ENCODE measurements around the gene PRKRA.
"Not testable (repeated sequence)": the region's sequence is repeated elsewhere in the genome, so short reads cannot be mapped to it uniquely, and the experiment has no call there.

The PRKRA gene

DNA sequence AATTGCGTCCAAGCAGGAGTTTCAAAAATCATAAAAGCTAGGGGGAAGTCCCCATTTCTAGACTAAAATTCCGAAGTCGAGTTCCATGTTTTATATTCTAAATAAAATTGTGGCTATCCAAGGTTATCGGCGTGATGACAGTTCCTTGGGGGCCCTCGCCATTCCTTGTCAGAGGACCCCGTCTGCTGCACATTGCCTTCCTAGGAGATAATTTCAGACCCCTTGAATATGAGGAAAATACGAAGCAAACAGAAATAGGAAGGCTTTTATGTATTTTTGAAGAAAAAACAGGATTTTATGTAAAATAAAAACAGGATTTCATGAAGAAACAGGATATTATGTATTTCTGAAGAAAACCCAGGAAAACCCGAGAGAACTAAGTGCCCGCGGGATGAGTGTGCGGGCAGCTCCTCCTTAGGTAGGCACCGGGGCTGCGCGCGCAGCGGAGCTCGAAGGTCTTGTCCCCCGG, 28.8 kb upstream of the PRKRA start:
- peak overlapping the region; percentile 75 for H3K27ac ChIP-seq (ENCODE audit: low read depth, low read length)
- peak overlapping the region; percentile 89 for H3K4me3 ChIP-seq (ENCODE audit: low read depth, low read length)
- peak overlapping the region; percentile 82 for H2AFZ ChIP-seq (ENCODE audit: low read length, unreplicated experiment)
- H3K4me1 ChIP-seq (ENCODE audit: control insufficient read depth, insufficient read depth, low read length, unreplicated experiment), result peaks cover 34% of the 10 kb centered on the region
- H3K36me3 ChIP-seq (ENCODE audit: insufficient read depth, low read length), result no peaks in the 10 kb centered on the region
- no peaks in the 10 kb centered on the region for H3K27me3 ChIP-seq (ENCODE audit: insufficient read depth, low read length)
- peaks cover 48% of the 10 kb centered on the region for H3K79me2 ChIP-seq (ENCODE audit: control insufficient read depth, insufficient read depth, low read length, unreplicated experiment)

DNA sequence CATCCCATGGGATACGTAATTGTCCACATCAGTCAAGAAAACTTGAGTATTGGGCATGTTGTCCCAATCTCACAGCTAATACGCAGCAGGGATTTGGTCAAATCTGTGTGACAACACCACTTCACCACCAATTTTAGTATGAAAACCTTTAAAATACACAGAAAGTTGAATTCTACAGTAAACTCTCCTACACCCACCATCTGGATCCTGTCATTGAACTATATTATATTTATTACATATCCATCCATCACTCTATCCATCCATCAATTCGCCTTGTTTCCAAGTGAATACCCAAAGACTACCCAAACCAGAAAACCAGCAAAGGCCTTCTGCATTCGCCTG, 28.3 kb upstream of the PRKRA start:
- Histone ChIP-seq H2AFZ (ENCODE audit: low read length, unreplicated experiment) (peak overlapping the region; percentile 82), H3K79me2 (ENCODE audit: control insufficient read depth, insufficient read depth, low read length, unreplicated experiment) (peaks cover 42% of the 10 kb centered on the region), H3K36me3 (ENCODE audit: insufficient read depth, low read length) (no peaks in the 10 kb centered on the region), H3K27ac (ENCODE audit: low read depth, low read length) (peak overlapping the region; percentile 75), H3K27me3 (ENCODE audit: insufficient read depth, low read length) (no peaks in the 10 kb centered on the region), H3K4me3 (ENCODE audit: low read depth, low read length) (peak overlapping the region; percentile 89), H3K4me1 (ENCODE audit: control insufficient read depth, insufficient read depth, low read length, unreplicated experiment) (peaks cover 28% of the 10 kb centered on the region)

DNA sequence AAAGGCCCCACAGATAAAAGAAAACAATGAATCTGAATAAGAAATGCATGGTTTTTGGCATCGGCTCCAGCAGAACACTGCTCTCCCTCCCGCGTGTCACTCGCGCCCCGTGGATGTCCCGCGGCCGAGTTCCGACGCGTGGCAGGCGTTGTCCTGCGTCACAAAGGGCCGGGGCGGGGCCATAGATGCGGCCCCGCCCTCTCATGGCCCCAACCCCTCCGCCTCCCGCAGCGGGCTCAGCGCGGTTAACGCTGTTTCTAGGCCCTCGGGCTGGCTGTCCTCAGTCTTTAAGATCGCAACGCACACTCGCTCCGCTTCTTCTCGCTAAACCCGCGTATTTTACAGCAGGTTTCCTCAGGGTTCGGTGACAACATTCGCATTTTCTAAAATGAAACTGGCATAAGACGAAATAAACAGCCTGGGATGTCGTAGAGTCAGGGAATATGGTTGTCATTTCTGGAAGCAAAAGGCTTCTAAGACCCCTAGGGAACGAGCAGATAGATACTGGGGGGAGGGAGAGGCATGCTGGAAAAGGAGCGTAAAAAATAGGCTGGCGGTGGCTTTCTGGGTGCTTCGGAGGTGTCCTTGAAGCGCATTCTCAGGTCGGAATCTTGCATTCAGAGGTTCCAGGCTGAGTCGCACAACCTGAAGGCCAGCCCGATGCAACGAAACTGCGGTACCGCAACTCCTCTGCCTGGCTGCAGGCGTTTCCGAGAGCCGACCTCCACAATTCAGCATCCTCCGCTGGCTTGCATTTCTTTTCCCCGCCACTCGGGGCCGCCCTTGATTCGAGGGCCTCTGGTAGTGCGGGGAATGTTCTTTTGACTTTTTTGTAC, 27.7 kb upstream of the PRKRA start, which contains the start of gene FKBP7:
TSS of gene FKBP7 (minus strand) at position 162 of the 836 bp plus-strand sequence. CDS start at position 61, 101 bp downstream.
- Histone ChIP-seq H3K27ac (ENCODE audit: low read depth, low read length) (peak within 1 kb of the TSS; percentile 75), H3K4me1 (ENCODE audit: control insufficient read depth, insufficient read depth, low read length, unreplicated experiment) (peaks cover 23% of the 10 kb centered on the region), H3K79me2 (ENCODE audit: control insufficient read depth, insufficient read depth, low read length, unreplicated experiment) (peaks cover 37% of the 10 kb centered on the region)

DNA sequence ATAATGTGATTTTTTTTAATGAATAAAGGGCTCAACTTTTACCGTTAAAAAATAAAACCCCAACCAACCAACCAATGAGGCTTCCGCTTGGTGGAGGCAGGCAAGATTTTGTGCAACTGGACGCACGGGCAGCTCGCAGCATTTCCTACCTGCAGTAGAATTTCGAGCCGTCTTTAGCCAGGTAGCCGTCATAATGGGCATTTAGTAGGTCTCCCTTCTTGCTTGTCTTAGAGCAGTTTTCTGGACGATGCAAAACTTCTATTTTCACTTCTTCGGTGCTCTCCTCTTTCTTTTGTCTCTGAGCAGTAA, 27.1 kb upstream of the PRKRA start:
- Histone ChIP-seq H3K36me3 (ENCODE audit: insufficient read depth, low read length) (no peaks in the 10 kb centered on the region), H3K79me2 (ENCODE audit: control insufficient read depth, insufficient read depth, low read length, unreplicated experiment) (peaks cover 34% of the 10 kb centered on the region), H2AFZ (ENCODE audit: low read length, unreplicated experiment) (peak overlapping the region; percentile 92), H3K27ac (ENCODE audit: low read depth, low read length) (peak overlapping the region; percentile 75), H3K4me1 (ENCODE audit: control insufficient read depth, insufficient read depth, low read length, unreplicated experiment) (peaks cover 23% of the 10 kb centered on the region), H3K4me3 (ENCODE audit: low read depth, low read length) (peak overlapping the region; percentile 89), H3K27me3 (ENCODE audit: insufficient read depth, low read length) (no peaks in the 10 kb centered on the region)

More for the DNA sequence above, 27.7 kb upstream of the PRKRA start, which contains the start of gene FKBP7:
- Histone ChIP-seq H3K27me3 (ENCODE audit: insufficient read depth, low read length) (no peaks in the 10 kb centered on the region), H3K36me3 (ENCODE audit: insufficient read depth, low read length) (no peaks in the 10 kb centered on the region), H2AFZ (ENCODE audit: low read length, unreplicated experiment) (peak within 1 kb of the TSS; percentile 92), H3K4me3 (ENCODE audit: low read depth, low read length) (peak within 1 kb of the TSS; percentile 89)

DNA sequence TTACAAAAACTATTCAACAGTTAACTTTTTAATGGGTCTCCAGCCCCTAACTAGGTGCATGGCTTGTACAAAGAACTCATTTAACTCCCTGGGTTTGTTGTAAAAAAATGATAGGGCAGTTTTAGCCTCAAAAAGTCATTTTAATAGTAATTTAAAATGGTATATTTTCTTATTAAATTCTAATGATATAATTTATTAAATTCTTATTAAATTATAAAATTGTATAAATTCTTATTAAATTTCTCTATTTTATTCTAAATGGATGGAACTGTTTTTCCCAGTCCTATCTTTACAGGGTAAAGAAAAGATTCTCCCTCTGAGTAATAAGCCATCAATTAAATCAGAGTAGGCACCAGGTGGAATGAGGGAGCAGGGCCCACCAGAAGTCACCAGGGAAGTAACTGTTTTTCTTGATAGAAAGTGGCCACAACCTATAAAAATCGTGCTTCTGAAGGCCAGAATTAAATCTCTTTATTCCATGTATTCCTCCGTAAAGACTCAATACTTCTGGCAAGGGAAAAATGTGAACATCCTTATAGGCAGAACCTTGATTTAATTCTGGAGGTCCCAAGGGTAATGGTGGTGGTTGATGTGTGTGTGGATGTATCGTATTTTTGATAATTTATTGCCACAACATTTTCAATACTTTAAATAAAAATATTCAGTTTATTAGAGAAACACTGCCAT, 26.6 kb upstream of the PRKRA start:
- Histone ChIP-seq H3K27ac (ENCODE audit: low read depth, low read length) (0 out of 2 replicates have a peak overlapping the region, but pooled peaks have one; percentile 75), H3K27me3 (ENCODE audit: insufficient read depth, low read length) (no peaks in the 10 kb centered on the region), H2AFZ (ENCODE audit: low read length, unreplicated experiment) (peak overlapping the region; percentile 92), H3K4me1 (ENCODE audit: control insufficient read depth, insufficient read depth, low read length, unreplicated experiment) (peaks cover 23% of the 10 kb centered on the region), H3K79me2 (ENCODE audit: control insufficient read depth, insufficient read depth, low read length, unreplicated experiment) (peaks cover 29% of the 10 kb centered on the region), H3K36me3 (ENCODE audit: insufficient read depth, low read length) (no peaks in the 10 kb centered on the region), H3K4me3 (ENCODE audit: low read depth, low read length) (peak overlapping the region; percentile 89)

DNA sequence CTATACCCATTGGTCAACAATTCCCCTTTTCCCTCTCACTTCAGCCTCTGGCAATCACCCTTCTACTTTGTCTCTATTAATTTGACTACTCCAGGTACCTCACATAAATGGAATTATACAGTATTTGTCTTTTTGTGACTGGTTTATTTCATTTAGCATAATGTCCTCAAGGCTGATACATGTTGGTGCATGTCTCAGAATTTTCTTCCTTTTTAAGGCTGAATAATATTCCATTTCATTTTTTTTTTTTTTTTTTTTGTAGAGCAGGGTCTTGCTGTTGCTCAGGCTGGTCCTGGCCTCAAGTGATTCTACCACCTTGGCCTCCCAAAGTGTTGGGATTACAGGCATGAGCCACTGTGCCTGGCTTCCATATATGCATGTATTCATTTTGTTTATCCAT, 25.5 kb upstream of the PRKRA start:
- Histone ChIP-seq H3K79me2 (ENCODE audit: control insufficient read depth, insufficient read depth, low read length, unreplicated experiment) (peaks cover 18% of the 10 kb centered on the region), H3K4me1 (ENCODE audit: control insufficient read depth, insufficient read depth, low read length, unreplicated experiment) (peaks cover 13% of the 10 kb centered on the region), H2AFZ (ENCODE audit: low read length, unreplicated experiment) (no peak overlapping the region), H3K36me3 (ENCODE audit: insufficient read depth, low read length) (no peaks in the 10 kb centered on the region), H3K27ac (ENCODE audit: low read depth, low read length) (no peak overlapping the region), H3K4me3 (ENCODE audit: low read depth, low read length) (no peak overlapping the region), H3K27me3 (ENCODE audit: insufficient read depth, low read length) (no peaks in the 10 kb centered on the region)

DNA sequence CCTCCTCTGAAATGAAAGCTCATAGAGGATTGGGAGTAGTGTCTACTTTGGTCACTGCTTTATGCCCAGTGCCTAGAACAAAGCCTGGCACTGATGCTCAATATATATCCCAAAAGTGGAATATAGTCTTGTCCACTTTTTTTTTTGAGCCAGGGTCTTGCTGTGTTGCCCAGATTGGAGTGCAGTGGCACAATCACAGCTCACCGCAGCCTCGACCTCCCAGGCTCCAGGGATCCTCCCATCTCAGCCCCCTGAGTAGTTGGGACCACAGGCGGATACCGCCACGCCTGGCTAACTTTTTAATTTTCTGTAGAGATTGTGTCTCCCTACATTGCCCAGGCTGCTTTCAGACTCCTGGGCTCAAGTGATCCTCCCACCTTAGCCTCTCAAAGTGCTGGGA, 23.6 kb upstream of the PRKRA start:
- H3K79me2 ChIP-seq (ENCODE audit: control insufficient read depth, insufficient read depth, low read length, unreplicated experiment), result peaks cover 8% of the 10 kb centered on the region
- H3K36me3 ChIP-seq (ENCODE audit: insufficient read depth, low read length), result no peaks in the 10 kb centered on the region
- H3K4me1 ChIP-seq (ENCODE audit: control insufficient read depth, insufficient read depth, low read length, unreplicated experiment), result peaks cover 9% of the 10 kb centered on the region
- H2AFZ ChIP-seq (ENCODE audit: low read length, unreplicated experiment), result no peak overlapping the region
- H3K27me3 ChIP-seq (ENCODE audit: insufficient read depth, low read length), result no peaks in the 10 kb centered on the region
- no peak overlapping the region for H3K27ac ChIP-seq (ENCODE audit: low read depth, low read length)
- no peak overlapping the region for H3K4me3 ChIP-seq (ENCODE audit: low read depth, low read length)

DNA sequence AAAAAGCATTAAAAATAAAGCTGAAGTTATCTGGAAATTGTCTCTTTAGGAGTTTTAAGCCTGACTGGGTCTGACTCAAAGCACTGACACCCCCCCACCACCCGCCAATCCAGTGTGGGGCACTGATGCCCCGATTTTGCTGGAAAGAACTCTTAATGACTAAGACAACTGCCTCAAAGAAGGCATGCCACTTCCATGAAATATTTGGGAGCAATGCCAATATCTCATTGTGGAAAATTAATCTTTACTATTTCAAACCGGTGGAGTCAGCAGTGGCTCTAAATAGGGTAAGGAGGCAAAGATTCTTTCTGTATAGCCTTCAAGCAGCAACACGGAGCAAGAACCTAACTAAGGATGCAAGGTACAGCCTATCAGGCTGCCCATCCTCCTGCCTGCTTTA, 23.0 kb upstream of the PRKRA start:
- Histone ChIP-seq H3K27me3 (ENCODE audit: insufficient read depth, low read length) (no peaks in the 10 kb centered on the region), H3K4me3 (ENCODE audit: low read depth, low read length) (no peak overlapping the region), H3K79me2 (ENCODE audit: control insufficient read depth, insufficient read depth, low read length, unreplicated experiment) (peaks cover 8% of the 10 kb centered on the region)

DNA sequence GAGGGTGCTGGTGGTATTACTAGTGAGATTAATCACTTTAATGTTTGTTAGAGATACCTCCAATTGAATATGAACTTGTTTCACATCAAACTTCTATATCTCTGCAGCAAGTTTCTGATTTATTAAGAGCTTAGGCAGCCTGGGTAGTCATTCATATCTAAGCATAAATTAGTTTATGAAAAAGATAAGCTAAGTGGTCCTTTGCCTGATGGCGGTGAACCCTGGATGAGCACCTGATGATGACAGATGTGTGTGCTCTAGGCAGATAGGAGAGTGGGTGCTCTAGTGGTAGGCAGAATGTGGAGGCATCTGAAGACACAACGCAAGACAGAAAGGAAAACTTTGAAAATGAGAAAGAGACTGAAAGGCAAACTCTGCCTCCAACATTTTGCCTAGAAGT, 22.4 kb upstream of the PRKRA start:
- H3K27me3 ChIP-seq (ENCODE audit: insufficient read depth, low read length), result no peaks in the 10 kb centered on the region
- H3K4me1 ChIP-seq (ENCODE audit: control insufficient read depth, insufficient read depth, low read length, unreplicated experiment), result peaks cover 4% of the 10 kb centered on the region
- no peaks in the 10 kb centered on the region for H3K36me3 ChIP-seq (ENCODE audit: insufficient read depth, low read length)
- H3K79me2 ChIP-seq (ENCODE audit: control insufficient read depth, insufficient read depth, low read length, unreplicated experiment), result peaks cover 8% of the 10 kb centered on the region
- H3K27ac ChIP-seq (ENCODE audit: low read depth, low read length), result no peak overlapping the region
- H2AFZ ChIP-seq (ENCODE audit: low read length, unreplicated experiment), result no peak overlapping the region
- no peak overlapping the region for H3K4me3 ChIP-seq (ENCODE audit: low read depth, low read length)

More for the DNA sequence above, 23.0 kb upstream of the PRKRA start:
- Histone ChIP-seq H3K36me3 (ENCODE audit: insufficient read depth, low read length) (no peaks in the 10 kb centered on the region), H3K27ac (ENCODE audit: low read depth, low read length) (no peak overlapping the region), H3K4me1 (ENCODE audit: control insufficient read depth, insufficient read depth, low read length, unreplicated experiment) (peaks cover 4% of the 10 kb centered on the region), H2AFZ (ENCODE audit: low read length, unreplicated experiment) (no peak overlapping the region)

DNA sequence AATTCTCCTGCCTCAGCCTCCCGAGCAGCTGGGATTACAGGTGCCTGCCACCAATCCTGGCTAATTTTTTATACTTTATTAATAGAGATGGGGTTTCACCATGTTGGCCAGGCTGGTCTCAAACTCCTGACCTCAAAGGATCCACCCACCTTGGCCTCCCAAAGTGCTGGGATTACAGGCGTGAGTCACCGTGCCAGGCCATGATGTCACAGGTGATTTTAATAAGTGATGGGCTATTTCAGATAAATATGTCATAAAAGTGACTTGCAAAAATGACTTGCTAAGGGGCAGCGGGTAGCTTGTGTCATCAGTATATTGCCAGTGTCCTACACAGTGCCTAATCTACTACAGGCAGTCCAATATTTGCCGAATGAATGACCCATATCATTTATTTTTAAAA, 20.3 kb upstream of the PRKRA start:
- H3K4me3 ChIP-seq (ENCODE audit: low read depth, low read length); H2AFZ ChIP-seq (ENCODE audit: low read length, unreplicated experiment); H3K27me3 ChIP-seq (ENCODE audit: insufficient read depth, low read length); H3K27ac ChIP-seq (ENCODE audit: low read depth, low read length); H3K79me2 ChIP-seq (ENCODE audit: control insufficient read depth, insufficient read depth, low read length, unreplicated experiment); H3K36me3 ChIP-seq (ENCODE audit: insufficient read depth, low read length); H3K4me1 ChIP-seq (ENCODE audit: control insufficient read depth, insufficient read depth, low read length, unreplicated experiment): not testable (repeated sequence)
